Nucleus accumbens (tissue), 56 donors: Measurements from ENCODE around the gene GLDC.
"Not testable (repeated sequence)": the region's sequence is repeated elsewhere in the genome, so short reads cannot be mapped to it uniquely, and the experiment has no call there.

Experiments used
- DNase-seq, 56 donors: peaks; one replicate each; lab custom pipeline; 2025; lab: John Stamatoyannopoulos, UW

The GLDC gene

DNA sequence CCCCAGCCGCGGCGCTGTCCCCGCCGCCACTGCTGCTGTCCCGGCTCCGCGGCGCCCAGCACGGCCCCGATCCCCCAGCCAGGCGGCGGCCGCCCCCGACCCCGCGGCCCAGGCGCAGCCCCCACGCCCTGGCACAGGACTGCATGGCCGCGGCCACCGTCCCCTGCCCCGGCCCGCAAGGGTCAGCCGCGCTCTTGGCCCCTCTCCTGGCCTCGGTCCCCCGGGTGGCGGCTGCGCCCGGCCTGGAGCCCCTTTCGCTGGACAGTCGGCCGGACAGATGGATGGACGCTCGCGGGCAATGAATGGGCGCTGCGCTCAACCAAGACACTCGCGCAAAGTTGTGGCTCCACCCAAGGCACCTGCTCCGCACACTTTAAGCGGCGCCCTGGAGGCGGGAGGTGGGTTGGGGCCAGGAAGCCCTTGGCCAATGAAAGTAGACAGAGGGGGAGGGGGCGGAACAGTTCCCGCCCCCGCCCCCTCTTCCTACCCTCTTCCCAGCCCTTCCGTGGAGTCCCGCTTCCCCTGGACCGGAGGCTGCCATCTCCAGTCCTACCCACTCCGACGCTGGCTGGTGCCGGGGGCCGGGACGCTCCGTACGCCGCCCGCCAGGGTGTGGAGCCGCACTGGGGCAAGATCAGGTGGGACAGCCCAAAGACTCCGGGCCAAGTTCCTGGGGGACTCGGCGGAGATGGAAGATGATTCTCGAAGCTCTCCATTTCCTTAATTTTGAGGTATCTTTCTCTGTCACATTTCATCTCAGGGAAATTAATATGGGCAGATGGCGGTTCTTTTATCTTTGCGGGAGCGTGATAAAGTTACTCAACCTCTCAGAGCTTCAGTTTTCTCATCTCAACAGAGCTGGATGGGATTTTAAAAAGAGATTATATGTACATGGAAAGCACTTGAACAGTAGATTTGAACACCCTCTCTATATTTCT is at the start of gene GLDC:
Gene GLDC (minus strand): TSS at position 375 of the 938 bp plus-strand sequence. CDS start 230 bp downstream, at position 145.
- DNase-seq: peak in 50 of 56 donors; percentile 5 to 76 (median 39)

DNA sequence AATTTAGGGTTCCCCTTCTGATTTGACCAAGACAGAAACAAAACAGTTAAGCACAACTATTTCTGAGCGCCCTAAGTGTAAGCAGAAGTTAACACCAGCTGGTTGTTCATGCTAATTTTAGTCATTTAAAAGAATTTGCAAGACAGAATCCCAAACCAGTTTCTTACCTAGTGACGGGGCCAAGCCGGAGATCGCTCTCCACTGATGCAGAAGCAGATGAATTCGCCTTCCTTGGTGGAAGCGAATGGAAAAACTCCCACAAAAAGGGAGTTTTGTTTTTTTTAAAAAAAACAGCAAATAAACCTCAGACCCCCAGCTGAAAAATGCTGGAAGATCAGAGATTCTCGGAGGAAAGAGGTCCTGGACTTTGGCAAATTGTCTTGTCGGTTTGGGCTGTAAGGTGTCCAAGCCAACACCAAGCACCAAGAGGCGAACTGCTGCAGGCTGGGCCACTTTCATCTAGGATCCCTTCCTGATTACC is 47.4 kb upstream of the GLDC start:
- DNase-seq: no peak

DNA sequence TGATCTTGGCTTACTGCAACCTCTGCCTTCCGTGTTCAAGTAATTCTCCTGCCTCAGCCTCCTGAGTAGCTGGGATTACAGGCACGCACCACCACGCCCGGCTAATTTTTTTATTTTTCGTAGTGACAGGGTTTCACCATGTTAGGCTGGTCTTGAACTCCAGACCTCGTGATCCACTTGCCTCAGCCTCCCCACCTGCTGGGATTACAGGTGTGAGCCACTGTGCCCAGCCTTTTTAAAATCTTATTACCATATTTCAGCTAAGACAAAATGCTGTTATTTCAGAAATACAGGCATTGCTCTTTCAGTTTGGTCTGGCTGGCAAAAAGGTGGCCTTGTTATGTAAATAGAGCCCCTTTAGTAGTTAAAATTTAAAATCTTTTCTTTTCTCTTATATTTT is 46.9 kb upstream of the GLDC start:
- DNase-seq: no peak

DNA sequence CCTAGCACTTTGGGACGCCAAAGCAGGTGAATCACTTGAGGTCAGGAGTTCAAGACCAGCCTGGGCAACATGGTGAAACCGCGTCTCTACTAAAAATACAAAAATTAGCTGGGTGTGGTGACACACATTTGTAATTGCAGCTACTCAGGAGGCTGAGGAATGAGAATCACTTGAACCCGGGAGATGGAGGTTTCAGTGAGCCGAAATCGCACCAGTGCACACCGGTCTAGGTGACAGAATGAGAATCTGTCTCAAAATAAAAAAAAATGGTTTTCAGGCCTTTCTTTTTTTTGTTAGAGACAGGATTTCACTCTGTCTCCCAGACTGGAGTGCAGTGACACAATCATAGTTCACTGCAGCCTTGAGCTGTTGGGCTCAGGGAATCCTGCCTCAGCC is 45.1 kb upstream of the GLDC start:
- not testable (repeated sequence) for DNase-seq

DNA sequence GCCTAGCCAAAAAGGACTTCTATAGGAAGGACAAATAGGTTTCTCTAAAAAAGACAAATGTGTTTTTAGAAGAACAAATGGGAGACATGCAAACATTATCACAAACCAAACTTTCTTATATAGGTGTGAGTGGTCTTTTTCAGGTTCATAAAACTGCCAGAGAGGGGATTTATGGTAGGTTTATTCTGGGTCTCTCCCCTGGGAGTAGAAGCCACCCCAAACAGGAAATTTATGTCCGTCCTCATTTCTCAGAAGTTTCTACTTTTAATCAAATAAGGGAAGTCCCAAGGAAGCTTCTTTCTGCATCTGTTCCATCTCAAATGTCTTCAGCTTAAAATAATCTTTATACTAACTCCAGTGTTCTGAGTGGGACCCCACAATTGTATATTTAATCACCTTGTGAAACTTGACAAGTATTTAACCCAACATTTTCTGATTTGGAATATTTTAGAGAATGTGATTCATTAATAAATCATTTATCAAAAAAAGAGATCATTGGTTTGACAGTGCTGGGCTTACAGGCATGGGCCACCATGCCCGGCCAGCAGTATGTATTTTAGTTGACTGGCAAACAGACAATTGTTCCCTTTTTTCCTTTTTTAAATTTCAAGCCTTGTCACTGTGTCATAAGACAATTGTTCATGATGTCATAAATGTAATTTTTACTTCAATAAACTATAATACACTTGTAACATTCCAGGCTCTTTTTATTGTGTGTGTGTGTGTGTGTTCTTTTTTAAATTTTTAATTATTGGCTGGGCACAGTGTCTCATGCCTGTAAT is 44.6 kb upstream of the GLDC start:
- no peak for DNase-seq

GRCh38 chr9:6687180-6687579 is 41.7 kb upstream of the GLDC start:
- no peak for DNase-seq

GRCh38 chr9:6686396-6686795 is 40.9 kb upstream of the GLDC start:
- peak in 2 of 56 donors; percentile 2 to 3 for DNase-seq

DNA sequence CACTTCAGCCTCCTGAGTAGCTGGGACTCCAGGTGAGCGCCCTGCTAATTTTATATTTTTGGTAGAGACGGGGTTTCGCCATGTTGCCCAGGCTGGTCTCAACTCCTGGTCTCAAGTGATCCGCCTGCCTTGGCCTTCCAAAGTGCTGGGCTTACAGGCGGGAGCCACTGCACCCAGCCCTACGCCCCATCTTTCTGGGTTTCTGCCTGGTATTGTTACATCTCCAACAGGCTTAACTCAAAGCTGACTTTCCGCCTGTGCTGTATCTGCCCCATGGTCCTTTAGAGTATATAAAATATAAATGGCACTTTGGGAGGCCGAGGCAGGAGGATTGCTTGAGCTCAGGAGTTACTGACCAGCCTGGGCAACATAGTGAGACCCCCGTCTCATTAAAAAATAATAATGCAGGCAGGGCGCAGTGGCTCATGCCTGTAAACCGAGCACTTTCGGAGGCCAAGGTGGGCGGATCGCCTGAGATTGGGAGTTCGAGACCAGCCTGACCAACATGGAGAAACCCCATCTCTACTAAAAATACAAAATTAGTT is 36.5 kb upstream of the GLDC start:
- peak in 11 of 56 donors; percentile 19 to 68 (median 41) for DNase-seq

DNA sequence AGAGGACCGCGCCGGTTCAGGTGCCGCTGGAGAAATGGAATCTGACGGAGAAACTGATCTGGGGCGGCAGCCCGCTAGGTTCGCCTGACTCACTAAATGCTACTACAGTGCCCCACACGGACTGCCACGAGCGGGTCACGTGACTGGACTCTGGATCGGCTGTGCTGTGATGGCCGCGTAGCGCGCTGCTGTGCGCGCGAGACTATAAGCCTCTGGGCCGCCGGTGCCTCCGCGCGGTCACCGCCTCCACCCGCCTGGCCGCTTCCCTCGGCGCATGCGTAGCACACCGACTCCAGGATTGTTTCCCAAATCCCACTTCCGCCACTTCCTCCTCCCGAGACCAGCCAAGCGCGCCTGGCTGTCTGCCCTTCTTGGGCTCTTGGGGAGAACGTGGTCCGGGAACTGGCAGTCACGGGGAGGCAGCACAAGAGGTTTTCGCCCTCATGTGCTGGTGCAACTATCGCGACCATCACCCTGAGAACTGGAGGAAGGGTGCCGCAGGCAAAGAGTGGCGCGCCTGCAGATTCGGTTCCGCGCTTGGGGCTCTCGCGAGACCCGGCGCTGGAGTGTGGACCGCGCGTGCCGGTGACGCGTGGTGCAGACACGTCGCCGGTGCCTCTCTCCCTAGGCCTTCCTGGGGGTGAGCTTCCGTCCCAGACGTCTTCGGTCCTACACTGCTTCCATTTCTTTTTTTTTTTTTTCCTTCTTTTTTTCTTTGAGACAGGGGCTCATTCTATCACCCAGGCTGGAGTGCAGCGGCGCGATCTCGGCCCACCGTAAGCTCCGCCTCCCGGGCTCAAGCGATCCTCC is 35.8 kb upstream of the GLDC start:
- DNase-seq: peak; percentile 74 to 98 (median 94)

GRCh38 chr9:6680797-6681146 is 35.2 kb upstream of the GLDC start:
- peak in 28 of 56 donors; percentile 37 to 86 (median 71) for DNase-seq

DNA sequence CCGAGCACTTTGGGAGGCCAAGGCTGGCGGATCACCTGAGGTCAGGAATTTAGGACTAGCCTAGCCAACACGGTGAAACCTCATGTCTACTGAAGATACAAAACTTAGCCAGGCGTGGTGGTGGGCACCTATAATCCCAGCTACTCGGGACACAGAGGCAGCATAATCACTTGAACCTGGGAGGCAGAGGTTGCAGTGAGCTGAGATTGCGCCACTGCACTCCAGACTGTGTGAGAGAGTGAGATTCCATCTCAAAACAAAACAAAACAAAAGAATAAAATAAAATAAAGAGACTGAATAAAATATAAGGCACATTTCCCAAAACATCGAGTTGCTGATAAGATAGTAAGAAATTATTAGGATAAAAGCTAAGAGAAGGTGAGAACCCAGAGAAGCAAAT is 32.3 kb upstream of the GLDC start:
- DNase-seq: no peak

- DNase-seq: no peak
Measured at GRCh38 chr9:6676254-6676921, 30.9 kb upstream of the GLDC start.

DNA sequence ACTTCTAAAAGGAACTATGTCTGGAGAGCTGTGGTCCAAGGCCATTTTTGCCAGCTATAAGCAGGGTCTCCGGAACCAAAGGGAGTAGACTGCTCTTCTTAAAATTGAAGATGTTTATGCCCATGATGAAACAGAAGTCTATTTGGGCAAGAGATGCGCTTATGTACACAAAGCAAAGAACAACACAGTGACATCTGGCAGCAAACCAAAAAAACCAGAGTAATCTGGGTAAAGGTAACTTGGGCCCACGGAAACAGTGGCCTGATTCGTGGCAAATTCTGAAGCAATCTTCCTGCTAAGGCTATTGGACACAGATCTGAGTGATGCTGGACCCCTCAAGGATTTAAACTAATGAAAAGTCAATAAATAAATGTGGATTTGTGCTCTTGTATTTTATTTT is 29.7 kb upstream of the GLDC start:
- DNase-seq: no peak

- no peak for DNase-seq
Measured at GRCh38 chr9:6673326-6674025, 27.9 kb upstream of the GLDC start.

DNA sequence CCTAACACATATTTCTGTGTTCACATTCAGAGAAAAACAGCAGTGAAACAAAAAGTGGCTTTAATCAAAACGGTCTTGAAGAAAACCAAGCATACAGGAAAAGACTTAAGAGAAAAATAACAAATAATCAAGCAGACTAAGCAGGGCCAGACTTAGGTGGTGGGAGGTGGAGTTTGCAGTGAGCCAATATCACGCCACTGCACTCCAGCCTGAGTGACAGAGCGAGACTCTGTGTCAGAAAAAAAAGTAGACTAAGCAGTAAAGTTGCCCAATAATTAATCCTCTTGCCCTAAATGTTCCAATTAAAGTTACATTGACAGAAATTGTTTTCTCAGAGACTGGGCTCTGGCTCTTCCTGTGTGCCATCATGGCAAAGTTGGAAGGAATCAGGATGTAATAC is 26.6 kb upstream of the GLDC start:
- no peak for DNase-seq

GRCh38 chr9:6671416-6671815 is 25.9 kb upstream of the GLDC start:
- no peak for DNase-seq

- DNase-seq: no peak
Measured at GRCh38 chr9:6669881-6670280, 24.4 kb upstream of the GLDC start.

- DNase-seq: no peak
Measured at GRCh38 chr9:6667633-6668280, 22.2 kb upstream of the GLDC start.

DNA sequence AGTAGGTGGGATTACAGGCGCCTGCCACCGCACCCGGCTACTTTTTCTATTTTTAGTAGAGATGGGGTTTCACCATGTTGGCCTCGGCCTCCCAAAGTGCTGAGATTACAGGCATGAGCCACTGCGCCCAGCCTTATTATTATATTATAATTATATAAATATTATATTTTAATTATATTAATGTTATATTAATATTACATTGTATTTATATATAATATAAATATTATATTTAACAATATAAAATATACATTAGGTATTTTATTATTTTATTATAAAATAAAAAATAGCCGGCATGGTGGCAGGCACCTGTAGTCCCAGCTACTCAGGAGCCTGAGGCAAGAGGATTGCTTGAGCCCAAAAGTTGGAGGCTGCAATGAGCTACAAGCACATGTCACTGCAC is 21.6 kb upstream of the GLDC start:
- no peak for DNase-seq
